Heart left ventricle (tissue), 16 donors: ENCODE data around the gene CTTNBP2NL. TPM values are rescaled to one million over a fixed set of nuclear protein-coding genes. Genes with fewer than 3 reads are reported as not detected.

Experiments
- ATAC-seq, 4 donors: fragments of 200-7000 bp; cut with Tn5 transposase; one replicate each; pipeline ENCODE4 v1.9.1; 2020 to 2022; ENCODE audit warnings: moderate library complexity in 4 of 4, mild to moderate bottlenecking in 3 of 4, moderate number of reproducible peaks in 1 of 4
- DNase-seq, 5 donors: peaks; one replicate each; pipeline ENCODE4 v3.0.0-alpha.2; 2020
- H3K27ac ChIP-seq, 12 donors: fragments of 200-600 bp; sonication (generic) in 4 of 12; one replicate each; pipeline versions ENCODE4 v1.5.0 to v1.8.0; 2016 to 2022; ENCODE audit warnings: mild to moderate bottlenecking in 2 of 12
- H3K27me3 ChIP-seq, 9 donors: fragments of 200-600 bp; sonication (generic) in 2 of 9; one replicate each; pipeline versions ENCODE4 v1.5.1 to v1.8.0; 2016 to 2022; ENCODE audit warnings: mild to moderate bottlenecking in 3 of 9
- H3K36me3 ChIP-seq, 9 donors: fragments of 200-600 bp; sonication (generic) in 2 of 9; one replicate each; pipeline versions ENCODE4 v1.5.0 to v1.8.0; 2018 to 2022; ENCODE audit warnings: mild to moderate bottlenecking in 2 of 9
- H3K4me1 ChIP-seq, 12 donors: fragments of 200-600 bp; sonication (generic) in 4 of 12; one replicate each; pipeline versions ENCODE4 v1.5.0 to v1.8.0; 2016 to 2022; ENCODE audit warnings: mild to moderate bottlenecking in 3 of 12
- H3K4me3 ChIP-seq, 12 donors: fragments of 200-600 bp; sonication (generic) in 4 of 12; one replicate each; pipeline versions ENCODE4 v1.5.0 to v1.8.0; 2017 to 2022; ENCODE audit warnings: mild to moderate bottlenecking in 9 of 12, moderate library complexity in 4 of 12
- H3K9me3 ChIP-seq, 12 donors: fragments of 200-600 bp; sonication (generic) in 4 of 12; one replicate each; pipeline versions ENCODE4 v1.5.0 to v1.8.0; 2016 to 2022; ENCODE audit warnings: mild to moderate bottlenecking in 1 of 12
- CTCF ChIP-seq, 12 donors: fragments of 200-600 bp; sonication (generic) in 4 of 12; IDR thresholded peaks; one replicate each; pipeline versions ENCODE4 v1.5.0 to v1.8.0; 2018 to 2022; ENCODE audit warnings: antibody characterized with exemption in 12 of 12, mild to moderate bottlenecking in 5 of 12
- POLR2A ChIP-seq, 2 donors: fragments of 450-650 bp; IDR thresholded peaks; one replicate each; pipeline ENCODE4 v1.6.1; 2017; ENCODE audit warnings: antibody characterized with exemption in 2 of 2, mild to moderate bottlenecking in 2 of 2, moderate library complexity in 2 of 2
- WGBS, 4 donors: extraction: QIAGEN DNeasy Blood & Tissue Kit in 2 of 4; methylation state at CpG; one replicate each; pipeline versions ENCODE4 v1.1.5 to v1.1.7; 2013 to 2018; 5-methylcytosine and 5-hydroxymethylcytosine counted together
- intact Hi-C, 10 donors: fragments of 100-400 bp; cut with DNase I; formaldehyde crosslinking; loops; one replicate each; pipeline versions ENCODE4 v1.11.1 to v1.14.2; 2022
- polyA plus RNA-seq, 2 donors: library from polyadenylated mRNA; stranded (reverse); fragments of 200-250 nt; gene quantifications; one replicate each; pipeline ENCODE4 v1.2.3, GENCODE V29; 2013
- total RNA-seq, 9 donors: library from RNA; depleted of rRNA in 2 of 9; stranded (reverse); fragments of >200 nt in 2 of 9; fragmentation: NEBNext Ultra II Directional in 3 of 9; extraction: Animal tissue kit (Norgen Biotek cat#: 25700) in 3 of 9; gene quantifications; one replicate each; pipeline versions ENCODE4 v1.1.0 to v1.2.4, GENCODE V29; 2016 to 2023
- donor health status: ischemic (EF 13 %, LVEDD 7.1; RV severe dilation, severe dysfunction).
- donor health status: healthy with polysubstance abuse.
- donor health status: DM: no; HTN: yes; CAD: no.
- donor health status: DM: no; HTN: no; CAD: no.
- donor health status: ischemic (EF 25% LVEDD 6.9; RV normal size, moderate dysfunction).
- donor health status: ischemic (EF 25% LVEDD 5.7; RV mildly dilated, moderate dysfunction).
- donor health status: healthy.
- donor health status: DM: yes; HTN: yes; CAD: no.
- donor health status: ischemic (EF 35%, LVEDD 5.7; RV mildly dilated, moderate dysfunction).
- donor health status: nonischemic (EF 11% LVEDD 7.7; RV severe dilation, severe dysfunction).
- donor health status: DM: yes; HTN: yes; CAD: no.
- donor health status: PGD.
- donor health status: ischemic (EF 29% LVEDD 5.4; RV normal size, mild dysfunction).
- donor health status: nonischemic (EF 23%, LVEDD 6.1; RV moderate dilation, normal function).

Gene CTTNBP2NL
- total and polyA plus RNA-seq, 11 donors = 4.6 to 22.8 (median 14.1) TPM

- Histone ChIP-seq H3K4me1 (peaks cover 0 to 24% (median 16%) of the 10 kb centered on the region in 12 donors), H3K9me3 (no peaks in the 10 kb centered on the region), H3K36me3 (no peaks in the 10 kb centered on the region), H3K27ac (no peak within 1 kb of the TSS), H3K27me3 (peaks cover 0 to 42% (median 11%) of the 10 kb centered on the region in 9 donors), H3K4me3 (peak within 1 kb of the TSS; percentile 18 to 67 (median 56))
- ATAC-seq (peak in 3 of 4 donors; percentile 20 to 64 (median 48)), DNase-seq (peak in 1 of 5 donors; percentile 62)
- TF ChIP-seq CTCF (IDR thresholded peaks at IDR 0.05) (no peak), POLR2A (IDR thresholded peaks at IDR 0.05) (no peak)
- intact Hi-C loops = loop anchor here in 7 of 10 donors (10.0 kb wide), 3 partner anchors 106 to 196 kb away; partner anchors contain the start of genes RHOC (in 4 of the 7), CAPZA1 (in 2 of the 7), MOV10 (in 2 of the 7) and ST7L (in 2 of the 7)
- 0 to 5% (median 1%) methylated on average over 17 to 69 of the region's 69 CpGs for WGBS, 4 donors
These were observed 112.4 kb downstream of the CTTNBP2NL start, which contains the start of gene WNT2B for GRCh38 chr1:112508278-112509004. Gene WNT2B, plus strand, starts transcription at chr1:112508965. Its CDS starts 298 bp downstream, at chr1:112509263.

- Histone ChIP-seq H3K27me3 (peaks cover 0 to 37% (median 11%) of the 10 kb centered on the region in 9 donors), H3K27ac (no peak overlapping the region), H3K4me1 (peaks cover 0 to 24% (median 13%) of the 10 kb centered on the region in 12 donors), H3K36me3 (no peaks in the 10 kb centered on the region), H3K4me3 (peak overlapping the region; percentile 18 to 67 (median 56)), H3K9me3 (no peaks in the 10 kb centered on the region)
- peak in 2 of 4 donors; percentile 7 to 9 for ATAC-seq
- TF ChIP-seq CTCF (IDR thresholded peaks at IDR 0.05) = no peak
- TF ChIP-seq POLR2A (IDR thresholded peaks at IDR 0.05) = no peak
- WGBS, 4 donors = 9 to 50% (median 17%) methylated on average over 18 to 66 of the region's 66 CpGs
- DNase-seq = peak in 2 of 5 donors; percentile 28 to 63
- intact Hi-C loops = loop anchor here in 7 of 10 donors (10.0 kb wide), 3 partner anchors 106 to 196 kb away; partner anchors contain the start of genes RHOC (in 4 of the 7), CAPZA1 (in 2 of the 7), MOV10 (in 2 of the 7) and ST7L (in 2 of the 7)
These were observed 113.1 kb downstream of the CTTNBP2NL start for GRCh38 chr1:112509005-112509659.

GRCh38 chr1:112509660-112510178 lies 113.7 kb downstream of the CTTNBP2NL start:
- H3K9me3 ChIP-seq = no peaks in the 10 kb centered on the region
- peak overlapping the region in 5 of 12 donors; percentile 52 to 66 (median 62) for H3K4me3 ChIP-seq
- TF ChIP-seq POLR2A (IDR thresholded peaks at IDR 0.05) (no peak), CTCF (IDR thresholded peaks at IDR 0.05) (no peak)
- H3K4me1 ChIP-seq = peaks cover 0 to 24% (median 13%) of the 10 kb centered on the region in 12 donors
- intact Hi-C loops = loop anchor here in 7 of 10 donors (10.0 kb wide), 3 partner anchors 105 to 195 kb away; partner anchors contain the start of genes RHOC (in 4 of the 7), CAPZA1 (in 2 of the 7), MOV10 (in 2 of the 7) and ST7L (in 2 of the 7)
- no peak for ATAC-seq
- DNase-seq = no peak
- WGBS, 4 donors = 58 to 80% (median 71%) methylated on average over 12 to 16 of the region's 16 CpGs
- H3K27ac ChIP-seq = no peak overlapping the region
- peaks cover 0 to 37% (median 11%) of the 10 kb centered on the region in 9 donors for H3K27me3 ChIP-seq
- no peaks in the 10 kb centered on the region for H3K36me3 ChIP-seq
